Suprapubic skin (tissue), 4 donors: ENCODE results near the gene MAN1C1.

ENCODE experiments used
- EP300 ChIP-seq: sonication (generic); formaldehyde crosslinking; IDR thresholded peaks from one replicate; pipeline ENCODE4 v1.6.1; 2017; ENCODE audit warnings: antibody characterized with exemption
- POLR2A ChIP-seq, 2 donors: fragments of 450-650 bp; IDR thresholded peaks; one replicate each; pipeline ENCODE4 v1.6.1; 2017; ENCODE audit warnings: antibody characterized with exemption in 2 of 2, mild to moderate bottlenecking in 2 of 2, moderate library complexity in 2 of 2
- POLR2AphosphoS5 ChIP-seq, 3 donors: sonication (generic); formaldehyde crosslinking; IDR thresholded peaks; one replicate each; pipeline ENCODE4 v1.6.1; 2017; ENCODE audit warnings: antibody characterized with exemption in 3 of 3
- TF ChIP-seq, protein P1 (sequence below), 2 donors: fragments of 200-600 bp in 1 of 2; fragments of 450-650 bp in 1 of 2; sonication (generic) in 1 of 2; IDR thresholded peaks; one replicate each; pipeline ENCODE4 v1.5.1; 2016 to 2019; ENCODE audit warnings: antibody characterized with exemption in 2 of 2, mild to moderate bottlenecking in 1 of 2, moderate library complexity in 1 of 2

- TF ChIP-seq POLR2A (IDR thresholded peaks at IDR 0.05) (no peak), POLR2AphosphoS5 (IDR thresholded peaks at IDR 0.05) (no peak), EP300 (no peak)
- TF ChIP-seq, protein P1, sequence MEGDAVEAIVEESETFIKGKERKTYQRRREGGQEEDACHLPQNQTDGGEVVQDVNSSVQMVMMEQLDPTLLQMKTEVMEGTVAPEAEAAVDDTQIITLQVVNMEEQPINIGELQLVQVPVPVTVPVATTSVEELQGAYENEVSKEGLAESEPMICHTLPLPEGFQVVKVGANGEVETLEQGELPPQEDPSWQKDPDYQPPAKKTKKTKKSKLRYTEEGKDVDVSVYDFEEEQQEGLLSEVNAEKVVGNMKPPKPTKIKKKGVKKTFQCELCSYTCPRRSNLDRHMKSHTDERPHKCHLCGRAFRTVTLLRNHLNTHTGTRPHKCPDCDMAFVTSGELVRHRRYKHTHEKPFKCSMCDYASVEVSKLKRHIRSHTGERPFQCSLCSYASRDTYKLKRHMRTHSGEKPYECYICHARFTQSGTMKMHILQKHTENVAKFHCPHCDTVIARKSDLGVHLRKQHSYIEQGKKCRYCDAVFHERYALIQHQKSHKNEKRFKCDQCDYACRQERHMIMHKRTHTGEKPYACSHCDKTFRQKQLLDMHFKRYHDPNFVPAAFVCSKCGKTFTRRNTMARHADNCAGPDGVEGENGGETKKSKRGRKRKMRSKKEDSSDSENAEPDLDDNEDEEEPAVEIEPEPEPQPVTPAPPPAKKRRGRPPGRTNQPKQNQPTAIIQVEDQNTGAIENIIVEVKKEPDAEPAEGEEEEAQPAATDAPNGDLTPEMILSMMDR (IDR thresholded peaks at IDR 0.05), result no peak
These were observed 211.9 kb downstream of the MAN1C1 start for GRCh38 chr1:25828491-25828890.
